Mucosa of descending colon (tissue), 3 donors: ENCODE data around the gene TUBAL3. TPM values are rescaled to one million over a fixed set of nuclear protein-coding genes. Genes with fewer than 3 reads are reported as not detected.

Source experiments
- ATAC-seq: fragments of 200-7000 bp; cut with Tn5 transposase; one replicate; pipeline ENCODE4 v1.9.1; 2020; ENCODE audit warnings: mild to moderate bottlenecking, moderate library complexity
- DNase-seq, 3 donors: peaks; one replicate each; pipeline ENCODE4 v3.0.0-alpha.2; 2020
- H3K36me3 ChIP-seq: fragments of 200-600 bp; one replicate; pipeline ENCODE4 v1.8.0; 2021; ENCODE audit warnings: low read depth, mild to moderate bottlenecking
- H3K4me1 ChIP-seq: fragments of 200-600 bp; one replicate; pipeline ENCODE4 v1.8.0; 2021; ENCODE audit warnings: low read depth, mild to moderate bottlenecking
- H3K4me3 ChIP-seq: fragments of 200-600 bp; one replicate; pipeline ENCODE4 v1.8.0; 2021; ENCODE audit warnings: mild to moderate bottlenecking
- H3K9me3 ChIP-seq: fragments of 200-600 bp; one replicate; pipeline ENCODE4 v1.8.0; 2021; ENCODE audit warnings: mild to moderate bottlenecking
- intact Hi-C, 2 donors: fragments of 100-400 bp; cut with DNase I in 1 of 2; cut with micrococcal nuclease in 1 of 2; formaldehyde crosslinking; loops; one replicate each; pipeline versions ENCODE4 v1.11.0 to v1.11.1; 2022; cut with DNase I, micrococcal nuclease
- total RNA-seq, 3 donors: library from RNA; stranded (reverse); fragmentation: NEBNext Ultra II Directional in 2 of 3; extraction: Animal tissue kit (Norgen Biotek cat#: 25700) in 2 of 3; gene quantifications; one replicate each; pipeline versions ENCODE4 v1.2.1 to v1.2.4, GENCODE V29; 2021 to 2023
- TF ChIP-seq, protein P1 (sequence below): fragments of 200-600 bp; IDR thresholded peaks from one replicate; pipeline ENCODE4 v1.8.0; 2022; ENCODE audit warnings: antibody characterized with exemption, mild to moderate bottlenecking
- donor health status: DM: no; HTN: no; CAD: no; lungs with moderate emphysema.
- donor health status: DM: no; HTN: no; CAD: no.
- donor health status: DM: no; HTN: yes; CAD: no.

Gene TUBAL3
- total RNA-seq, 3 donors from 2014 or later: 20.9 to 64.0 (median 38.7) TPM

DNA sequence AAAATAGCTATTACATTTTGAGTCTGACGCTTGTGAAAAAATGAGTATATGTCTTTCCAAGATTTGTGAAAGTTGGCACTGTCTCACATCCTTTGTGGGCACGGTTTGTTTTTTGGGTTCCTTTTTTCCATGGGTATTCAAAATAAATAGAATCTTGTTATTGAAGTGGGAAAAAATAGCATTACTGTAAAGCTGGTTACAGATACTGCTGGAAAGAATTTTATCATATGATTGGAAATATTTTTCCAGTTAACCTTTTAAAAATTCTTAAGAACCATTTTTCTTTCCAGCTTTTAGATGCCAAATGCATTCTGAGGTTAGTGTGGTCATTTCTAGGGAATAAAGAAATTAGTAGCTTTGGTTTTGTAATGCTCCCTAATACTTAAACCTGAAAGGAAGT is 19.1 kb upstream of the TUBAL3 start:
- Histone ChIP-seq H3K9me3 (no peaks in the 10 kb centered on the region), H3K4me1 (no peaks in the 10 kb centered on the region), H3K4me3 (no peak overlapping the region), H3K36me3 (no peaks in the 10 kb centered on the region)
- TF ChIP-seq, protein P1, sequence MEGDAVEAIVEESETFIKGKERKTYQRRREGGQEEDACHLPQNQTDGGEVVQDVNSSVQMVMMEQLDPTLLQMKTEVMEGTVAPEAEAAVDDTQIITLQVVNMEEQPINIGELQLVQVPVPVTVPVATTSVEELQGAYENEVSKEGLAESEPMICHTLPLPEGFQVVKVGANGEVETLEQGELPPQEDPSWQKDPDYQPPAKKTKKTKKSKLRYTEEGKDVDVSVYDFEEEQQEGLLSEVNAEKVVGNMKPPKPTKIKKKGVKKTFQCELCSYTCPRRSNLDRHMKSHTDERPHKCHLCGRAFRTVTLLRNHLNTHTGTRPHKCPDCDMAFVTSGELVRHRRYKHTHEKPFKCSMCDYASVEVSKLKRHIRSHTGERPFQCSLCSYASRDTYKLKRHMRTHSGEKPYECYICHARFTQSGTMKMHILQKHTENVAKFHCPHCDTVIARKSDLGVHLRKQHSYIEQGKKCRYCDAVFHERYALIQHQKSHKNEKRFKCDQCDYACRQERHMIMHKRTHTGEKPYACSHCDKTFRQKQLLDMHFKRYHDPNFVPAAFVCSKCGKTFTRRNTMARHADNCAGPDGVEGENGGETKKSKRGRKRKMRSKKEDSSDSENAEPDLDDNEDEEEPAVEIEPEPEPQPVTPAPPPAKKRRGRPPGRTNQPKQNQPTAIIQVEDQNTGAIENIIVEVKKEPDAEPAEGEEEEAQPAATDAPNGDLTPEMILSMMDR: no peak
- intact Hi-C loops: loop anchor here in 1 of 2 donors (10.0 kb wide), 1 partner anchor 579 kb away; no protein-coding TSS in a partner anchor
- DNase-seq: no peak
- no peak for ATAC-seq

DNA sequence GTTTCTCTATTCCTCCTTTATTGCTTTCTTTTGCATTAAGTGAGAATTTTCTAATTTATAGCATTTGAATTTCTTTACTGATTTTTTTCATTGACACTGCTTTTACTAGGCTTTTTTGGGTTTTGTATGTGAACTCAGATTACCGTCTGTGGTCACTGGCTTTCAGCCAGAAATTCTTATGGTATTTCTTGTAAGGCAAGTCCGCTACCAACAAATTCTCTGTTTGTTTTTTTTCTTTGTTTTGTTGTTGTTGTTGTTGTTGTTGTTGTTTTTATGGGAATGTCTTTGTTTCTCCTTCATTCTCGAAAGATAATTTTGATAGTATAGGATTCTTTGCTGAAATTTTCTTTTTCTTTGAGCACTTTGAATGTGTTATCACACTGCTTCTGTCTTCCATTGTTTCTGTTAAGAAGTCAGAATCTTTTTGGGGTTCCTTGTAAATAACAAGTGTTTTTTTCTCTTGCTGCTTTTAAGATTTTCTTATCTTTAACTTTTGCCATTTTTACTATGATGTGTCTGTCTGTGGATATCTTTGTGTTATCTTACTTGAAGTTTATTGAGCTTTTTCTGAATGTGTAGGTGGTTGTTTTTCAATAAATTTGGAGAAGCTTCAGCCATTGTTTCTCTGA is 15.0 kb upstream of the TUBAL3 start:
- DNase-seq (no peak), ATAC-seq (no peak)
- Histone ChIP-seq H3K4me3 (no peak overlapping the region), H3K4me1 (no peaks in the 10 kb centered on the region), H3K36me3 (no peaks in the 10 kb centered on the region), H3K9me3 (no peaks in the 10 kb centered on the region)
- TF ChIP-seq, protein P1: no peak
- intact Hi-C loops: loop anchor here in 1 of 2 donors (10.0 kb wide), 1 partner anchor 575 kb away; no protein-coding TSS in a partner anchor

DNA sequence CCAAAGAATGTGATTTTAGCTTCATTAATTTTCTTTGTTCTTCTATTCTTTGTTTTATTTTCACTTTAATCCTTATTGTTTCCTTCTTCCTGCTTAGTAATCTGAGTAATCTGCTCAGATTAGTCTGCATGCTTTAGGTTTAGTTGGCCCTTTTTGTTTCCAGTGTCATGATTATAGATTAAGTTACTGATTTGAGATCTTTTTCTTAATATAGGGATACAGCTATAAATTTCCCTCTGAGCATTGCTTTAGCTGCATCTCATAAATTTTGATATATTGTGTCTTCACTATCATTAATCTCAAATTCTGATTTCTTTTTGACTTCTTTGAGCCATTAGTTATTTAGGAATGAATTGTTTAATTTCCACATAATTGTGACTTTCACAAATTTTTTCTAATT is 14.0 kb upstream of the TUBAL3 start:
- Histone ChIP-seq H3K4me3 (no peak overlapping the region), H3K9me3 (no peaks in the 10 kb centered on the region), H3K4me1 (no peaks in the 10 kb centered on the region), H3K36me3 (no peaks in the 10 kb centered on the region)
- intact Hi-C loops: no loop called here
- no peak for ATAC-seq
- TF ChIP-seq, protein P1: no peak
- no peak for DNase-seq

DNA sequence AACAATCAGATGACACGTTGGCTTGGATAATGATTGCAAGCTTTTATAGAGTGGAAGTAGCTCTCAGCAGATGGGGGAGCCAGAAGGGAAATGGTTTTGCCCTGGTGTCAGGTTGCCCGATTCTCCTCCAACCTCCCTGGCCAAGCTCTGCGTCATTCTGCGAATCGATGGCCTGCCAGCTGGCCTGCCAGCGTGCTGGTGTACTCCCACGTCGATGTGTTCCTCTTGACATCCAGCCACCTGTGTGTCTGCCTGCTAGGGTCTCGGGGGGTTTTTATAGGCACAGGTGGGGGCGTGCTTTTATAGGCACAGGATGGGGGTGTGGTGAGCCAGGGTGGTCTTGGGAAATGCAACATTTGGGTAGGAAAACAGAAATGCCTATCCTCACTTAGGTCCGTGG is 12.4 kb upstream of the TUBAL3 start:
- Histone ChIP-seq H3K4me3 (no peak overlapping the region), H3K36me3 (no peaks in the 10 kb centered on the region), H3K9me3 (no peaks in the 10 kb centered on the region), H3K4me1 (peaks cover 2% of the 10 kb centered on the region)
- DNase-seq (no peak), ATAC-seq (no peak)
- TF ChIP-seq, protein P1: no peak
- intact Hi-C loops: no loop called here

DNA sequence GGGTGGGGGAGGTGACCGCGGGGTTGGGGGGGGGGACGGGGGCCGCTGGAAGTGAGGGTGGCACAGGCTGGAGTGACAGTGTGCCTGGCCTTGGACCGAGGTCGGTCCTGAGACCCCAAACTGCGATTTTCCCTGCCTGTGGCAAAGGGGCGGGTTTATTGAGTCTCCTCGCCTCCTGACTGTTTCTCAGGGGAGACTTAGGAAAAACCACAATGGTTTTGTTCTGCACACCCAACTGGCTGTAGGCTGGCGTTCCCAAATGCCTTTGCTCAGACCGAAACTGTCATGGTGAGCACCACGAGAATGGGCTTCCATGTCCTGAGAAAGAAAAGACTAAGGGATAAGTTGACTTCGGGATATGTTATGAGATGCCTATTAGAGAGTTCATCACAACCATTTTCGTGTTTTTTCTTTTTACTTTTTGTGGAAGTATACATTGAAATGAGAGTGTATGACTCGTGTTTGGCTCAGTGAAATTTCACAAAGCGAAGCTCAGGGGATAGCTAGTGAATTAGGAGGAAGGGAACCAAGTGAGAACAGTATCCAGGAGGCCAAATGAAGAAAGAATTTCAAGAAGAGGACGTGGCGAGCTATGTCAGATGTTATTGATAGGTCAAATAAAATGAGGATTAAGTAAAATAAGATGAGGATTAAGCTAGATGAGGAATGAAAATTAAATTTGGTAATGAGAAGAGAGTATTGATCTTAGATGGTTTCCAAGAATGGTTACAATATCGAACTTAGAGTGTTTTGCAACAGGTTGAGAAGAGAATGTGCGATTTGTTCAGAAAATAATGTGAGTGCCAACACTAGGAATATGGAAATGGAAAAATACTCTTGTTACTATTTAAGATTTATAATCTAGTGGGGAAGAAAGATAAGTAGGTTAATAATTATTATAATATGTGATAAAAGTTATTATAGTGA is 8.6 kb upstream of the TUBAL3 start:
- intact Hi-C loops: no loop called here
- DNase-seq (no peak), ATAC-seq (peak; percentile 24)
- no peaks in the 10 kb centered on the region for H3K36me3 ChIP-seq
- H3K4me1 ChIP-seq: peaks cover 3% of the 10 kb centered on the region
- no peaks in the 10 kb centered on the region for H3K9me3 ChIP-seq
- H3K4me3 ChIP-seq: peak overlapping the region; percentile 35
- TF ChIP-seq, protein P1: no peak
